SK-N-SH (cell line): ENCODE results near the gene USP13. TPM values are rescaled to one million over a fixed set of nuclear protein-coding genes. Genes with fewer than 3 reads are reported as not detected.

Source experiments
- CTCF ChIA-PET: fragments of 300-600, 350-600 bp; formaldehyde crosslinking; extraction: SDS; loops from one replicate; lab custom pipeline; 2021; lab: Yijun Ruan, JAX
- POLR2A ChIA-PET: fragments of 350-600 bp; sonication (Branson Sonifier 250); formaldehyde crosslinking; extraction: SDS; loops from one replicate; lab custom pipeline; 2020; ENCODE audit warnings: antibody characterized with exemption, inconsistent platforms; lab: Yijun Ruan, JAX
- DNase-seq: peaks from one replicate; pipeline ENCODE4 v3.0.0; 2012
- H2AFZ ChIP-seq: fragments of 200-600 bp; sonication (generic); 2 replicates; pipeline ENCODE4 v1.8.1; 2016; ENCODE audit warnings: antibody characterized with exemption, mild to moderate bottlenecking, low read depth
- H3F3A ChIP-seq: fragments of 200-600 bp; sonication (generic); replicated peaks from 2 replicates; pipeline ENCODE3; 2016; ENCODE audit warnings: antibody characterized with exemption, mild to moderate bottlenecking; ENCODE audit not compliant: insufficient read depth
- H3K27ac ChIP-seq, 2 experiments: fragments of 200-500 bp in 1 of 2; fragments of 200-600 bp in 1 of 2; sonication (Bioruptor generic) in 1 of 2; sonication (generic), shearing (Covaris generic) in 1 of 2; 2 replicates each; pipeline versions ENCODE4 v1.5.1 to v1.6.1; 2014 to 2016; ENCODE audit warnings: low read depth in 2 of 2, inconsistent platforms in 1 of 2, low read length in 1 of 2, mild to moderate bottlenecking in 1 of 2, mixed read lengths in 1 of 2
- H3K27me3 ChIP-seq: fragments of 200-600 bp; sonication (generic), shearing (Covaris generic); 2 replicates; pipeline ENCODE4 v1.6.1; 2016; ENCODE audit warnings: mixed run types; ENCODE audit not compliant: insufficient read depth
- H3K36me3 ChIP-seq, 2 experiments: fragments of 200-500 bp in 1 of 2; fragments of 200-600 bp in 1 of 2; sonication (Bioruptor generic) in 1 of 2; sonication (generic) in 1 of 2; replicated peaks in 1 of 2; 2 replicates each; pipeline versions ENCODE3 to v1.5.1; 2014 to 2016; ENCODE audit warnings: low read length in 1 of 2, mild to moderate bottlenecking in 1 of 2; ENCODE audit not compliant: insufficient read depth in 2 of 2, control insufficient read depth in 1 of 2
- H3K4me1 ChIP-seq, 2 experiments: fragments of 200-500 bp in 1 of 2; fragments of 200-600 bp in 1 of 2; sonication (Bioruptor generic) in 1 of 2; sonication (generic), shearing (Covaris generic) in 1 of 2; 2 replicates each; pipeline versions ENCODE4 v1.5.1 to v1.6.1; 2014 to 2016; ENCODE audit warnings: low read depth in 1 of 2, low read length in 1 of 2, mixed run types in 1 of 2; ENCODE audit not compliant: insufficient read depth in 2 of 2, control insufficient read depth in 1 of 2
- H3K4me2 ChIP-seq: fragments of 200-600 bp; sonication (generic), shearing (Covaris generic); 2 replicates; pipeline ENCODE4 v1.6.1; 2017; ENCODE audit warnings: mixed run types
- H3K4me3 ChIP-seq, 2 experiments: fragments of 200-500 bp in 1 of 2; fragments of 200-600 bp in 1 of 2; sonication (Bioruptor generic) in 1 of 2; sonication (generic), shearing (Covaris generic) in 1 of 2; 2 replicates each; pipeline versions ENCODE4 v1.5.1 to v1.8.1; 2014 to 2016; ENCODE audit warnings: low read depth in 2 of 2, inconsistent platforms in 1 of 2, low read length in 1 of 2, mild to moderate bottlenecking in 1 of 2, mixed read lengths in 1 of 2, moderate library complexity in 1 of 2
- H3K79me2 ChIP-seq: fragments of 200-600 bp; sonication (generic); 2 replicates; pipeline ENCODE4 v1.8.1; 2017; ENCODE audit warnings: mild to moderate bottlenecking; ENCODE audit not compliant: insufficient read depth
- H3K9ac ChIP-seq: fragments of 200-600 bp; sonication (generic); 2 replicates; pipeline ENCODE4 v1.6.1; 2017; ENCODE audit warnings: mixed run types
- H3K9me2 ChIP-seq: fragments of 200-600 bp; sonication (generic); 2 replicates; pipeline ENCODE4 v1.6.1; 2017; ENCODE audit warnings: mixed run types
- H3K9me3 ChIP-seq: fragments of 200-600 bp; sonication (generic); 2 replicates; pipeline ENCODE4 v1.6.1; 2017; ENCODE audit warnings: mixed run types, mild to moderate bottlenecking, moderate library complexity
- H4K20me1 ChIP-seq: fragments of 200-600 bp; sonication (generic); 2 replicates; pipeline ENCODE4 v1.6.1; 2017; ENCODE audit warnings: mild to moderate bottlenecking, mixed run types; ENCODE audit not compliant: insufficient read depth
- CTCF ChIP-seq: fragments of 200-600 bp; sonication (generic); IDR thresholded peaks from 2 replicates; pipeline ENCODE4 v1.6.1; 2017; ENCODE audit warnings: antibody characterized with exemption, mild to moderate bottlenecking, moderate library complexity
- EP300 ChIP-seq, 2 experiments: IDR thresholded peaks; 2 replicates each; pipeline versions ENCODE4 v1.4.0 to v1.6.1; 2012; ENCODE audit warnings: borderline replicate concordance in 1 of 2, low read depth in 1 of 2, low read length in 1 of 2
- FOSL2 ChIP-seq: IDR thresholded peaks from 2 replicates; pipeline ENCODE4 v1.4.0; 2012; ENCODE audit warnings: low read depth, mild to moderate bottlenecking, moderate library complexity, borderline replicate concordance
- FOXM1 ChIP-seq: IDR thresholded peaks from 2 replicates; pipeline ENCODE4 v1.4.0; 2012; ENCODE audit warnings: low read depth, mild to moderate bottlenecking
- GABPA ChIP-seq: IDR thresholded peaks from 2 replicates; pipeline ENCODE4 v1.4.0; 2012; ENCODE audit warnings: low read depth, mild to moderate bottlenecking
- GATA2 ChIP-seq: sonication (generic); formaldehyde crosslinking; IDR thresholded peaks from 2 replicates; pipeline ENCODE4 v1.5.0; 2020; ENCODE audit warnings: mild to moderate bottlenecking, missing genetic modification reagents
- JUND ChIP-seq: IDR thresholded peaks from 2 replicates; pipeline ENCODE4 v1.4.0; 2012
- MEF2A ChIP-seq: IDR thresholded peaks from 2 replicates; pipeline ENCODE4 v1.4.0; 2012; ENCODE audit warnings: low read depth, borderline replicate concordance
- NFIC ChIP-seq: IDR thresholded peaks from 2 replicates; pipeline ENCODE4 v1.4.0; 2012; ENCODE audit warnings: borderline replicate concordance
- PBX3 ChIP-seq: IDR thresholded peaks from 2 replicates; pipeline ENCODE4; 2012
- POLR2AphosphoS5 ChIP-seq: IDR thresholded peaks from 2 replicates; pipeline ENCODE4 v1.6.1; 2012; ENCODE audit warnings: low read depth, low read length
- RAD21 ChIP-seq: IDR thresholded peaks from 2 replicates; pipeline ENCODE4 v1.6.1; 2012; ENCODE audit warnings: mild to moderate bottlenecking, low read length
- RCOR1 ChIP-seq: fragments of 150-350 bp; IDR thresholded peaks from 2 replicates; pipeline ENCODE4 v1.6.1; 2017; ENCODE audit warnings: antibody characterized with exemption, low read length
- RXRA ChIP-seq: IDR thresholded peaks from 2 replicates; pipeline ENCODE4 v1.4.0; 2012; ENCODE audit warnings: low read depth, mild to moderate bottlenecking, borderline replicate concordance
- SIN3A ChIP-seq: IDR thresholded peaks from 2 replicates; pipeline ENCODE4 v1.6.1; 2012; ENCODE audit warnings: low read depth, mild to moderate bottlenecking, low read length, moderate library complexity, borderline replicate concordance
- TAF1 ChIP-seq: IDR thresholded peaks from 2 replicates; pipeline ENCODE4 v1.6.1; 2012; ENCODE audit warnings: low read depth, mild to moderate bottlenecking, low read length, moderate library complexity, borderline replicate concordance
- TEAD4 ChIP-seq: IDR thresholded peaks from 2 replicates; pipeline ENCODE4 v1.4.0; 2012; ENCODE audit warnings: mild to moderate bottlenecking, borderline replicate concordance; ENCODE audit not compliant: insufficient read depth
- USF1 ChIP-seq: IDR thresholded peaks from 2 replicates; pipeline ENCODE4 v1.4.0; 2012; ENCODE audit warnings: low read depth, borderline replicate concordance
- YY1 ChIP-seq: IDR thresholded peaks from 2 replicates; pipeline ENCODE4 v1.4.0; 2012; ENCODE audit warnings: low read depth, mild to moderate bottlenecking
- ZBTB33 ChIP-seq: IDR thresholded peaks from 2 replicates; pipeline ENCODE4 v1.4.0; 2012; ENCODE audit warnings: low read depth, borderline replicate concordance
- WGBS: methylation state at CpG from one replicate; pipeline ENCODE4 v1.1.6; 2017; ENCODE audit warnings: low lambda C conversion rate; 5-methylcytosine and 5-hydroxymethylcytosine counted together
- polyA plus RNA-seq, 3 experiments: library from polyadenylated mRNA; depleted of rRNA; stranded (reverse); fragments of >200 nt; gene quantifications; 2 replicates each; pipeline ENCODE4 v1.2.3, GENCODE V29; 2012

Gene USP13
- polyA plus RNA-seq, 1 of the 3 experiments (the other 2 are of a cell fraction): 8.2 TPM

GRCh38 chr3:179610066-179610465 is 42.8 kb upstream of the USP13 start:
- CTCF ChIA-PET: no interaction called here
- H3K9me3 ChIP-seq: no peaks in the 10 kb centered on the region
- TF ChIP-seq YY1 (no peak), MEF2A (no peak), TAF1 (no peak), POLR2AphosphoS5 (no peak), RAD21 (no peak), PBX3 (no peak), GATA2 (CRISPR knock-in tag) (no peak), GABPA (no peak)
- peaks cover 79% of the 10 kb centered on the region for H3K79me2 ChIP-seq
- peaks cover 11 to 13% of the 10 kb centered on the region in 2 experiments; a peak in 3 of 4 replicates for H3K4me1 ChIP-seq
- no peak overlapping the region for H3K27ac ChIP-seq
- H3K9ac ChIP-seq: no peak overlapping the region
- H3K36me3 ChIP-seq: peaks cover 17 to 19% of the 10 kb centered on the region in 2 experiments
- no peaks in the 10 kb centered on the region for H3K27me3 ChIP-seq
- no peak for DNase-seq
- POLR2A ChIA-PET: no interaction called here
- no peaks in the 10 kb centered on the region for H3K9me2 ChIP-seq
- H2AFZ ChIP-seq: no peak overlapping the region
- WGBS: 99% methylated on average over 4 of the region's 4 CpGs
- no peak overlapping the region for H3K4me3 ChIP-seq
- no peak overlapping the region for H3K4me2 ChIP-seq
- peaks cover 31% of the 10 kb centered on the region for H3F3A ChIP-seq
- no peaks in the 10 kb centered on the region for H4K20me1 ChIP-seq

GRCh38 chr3:179613807-179614206 is 39.0 kb upstream of the USP13 start:
- ChIA-PET CTCF (no interaction called here), POLR2A (interaction anchor here (0.6 kb wide), 1 partner anchor 1065 kb away, joined by 3 read pairs; no protein-coding TSS in a partner anchor)
- no peak overlapping the region; the same call in 1 of the 2 replicates for H2AFZ ChIP-seq
- WGBS: 5% methylated on average over 2 of the region's 2 CpGs
- H3F3A ChIP-seq: peaks cover 37% of the 10 kb centered on the region
- H3K79me2 ChIP-seq: peaks cover 63% of the 10 kb centered on the region
- no peak for DNase-seq
- H4K20me1 ChIP-seq: no peaks in the 10 kb centered on the region
- H3K4me1 ChIP-seq: peaks cover 9 to 17% of the 10 kb centered on the region in 2 experiments; a peak in 2 of 4 replicates
- H3K27me3 ChIP-seq: no peaks in the 10 kb centered on the region
- peak overlapping the region in 1 of 2 experiments; percentile 2; a peak in 1 of 4 replicates for H3K4me3 ChIP-seq
- peak overlapping the region; percentile 79 to 92; a peak in 3 of 4 replicates for H3K27ac ChIP-seq
- H3K9me3 ChIP-seq: no peaks in the 10 kb centered on the region
- H3K4me2 ChIP-seq: peak overlapping the region; percentile 76
- peaks cover 24% of the 10 kb centered on the region in 2 experiments for H3K36me3 ChIP-seq
- no peaks in the 10 kb centered on the region for H3K9me2 ChIP-seq
- peak overlapping the region; percentile 48; the same call in 1 of the 2 replicates for H3K9ac ChIP-seq
- TF ChIP-seq RXRA: peak; percentile 63; the same call in 1 of the 2 replicates
- peak; percentile 66; the same call in 1 of the 2 replicates for TF ChIP-seq ZBTB33
- peak; percentile 90 for TF ChIP-seq TEAD4
- TF ChIP-seq PBX3: peak; percentile 91
- peak; percentile 24 to 88; a peak in 2 of 4 replicates for TF ChIP-seq EP300 (IDR thresholded peaks at IDR 0.05; ENCODE audit: borderline replicate concordance in 1 of 2, low read depth in 1 of 2, low read length in 1 of 2)
- no peak; the same call in 1 of the 2 replicates for TF ChIP-seq SIN3A
- peak; percentile 81 for TF ChIP-seq NFIC
- peak; percentile 68 for TF ChIP-seq POLR2AphosphoS5
- no peak for TF ChIP-seq CTCF
- no peak for TF ChIP-seq USF1
- peak; percentile 79 for TF ChIP-seq FOXM1
- no peak for TF ChIP-seq GATA2 (CRISPR knock-in tag)
- TF ChIP-seq RCOR1: 0 out of 2 replicates have a peak, but pooled peaks have one; percentile 19
- TF ChIP-seq JUND: peak; percentile 93
- TF ChIP-seq FOSL2: peak; percentile 71; the same call in 1 of the 2 replicates
